ENCODE results near the gene NRL. TPM values are rescaled to one million over a fixed set of nuclear protein-coding genes. Genes with fewer than 3 reads are reported as not detected.

NRL gene
- total RNA-seq, 3 donors from 2014 or later: 1.2 to 2.3 (median 1.4) TPM

GRCh38 chr14:24059841-24060388 lies 54.8 kb downstream of the NRL start:
- H3K36me3 Mint-ChIP-seq (ENCODE audit: insufficient read depth): no peaks in the 10 kb centered on the region
- H3K27me3 Mint-ChIP-seq (ENCODE audit: low read depth): peaks cover 2% of the 10 kb centered on the region
- ATAC-seq: no peak
- no peaks in the 10 kb centered on the region for H3K9me3 Mint-ChIP-seq
- H3K4me1 Mint-ChIP-seq (ENCODE audit: low read depth): no peaks in the 10 kb centered on the region
- DNase-seq: no peak
- H3K4me3 Mint-ChIP-seq: no peak overlapping the region

- no peaks in the 10 kb centered on the region for H3K36me3 Mint-ChIP-seq (ENCODE audit: insufficient read depth)
- no peak for ATAC-seq
- no peaks in the 10 kb centered on the region for H3K9me3 Mint-ChIP-seq
- DNase-seq: no peak
- H3K4me1 Mint-ChIP-seq (ENCODE audit: low read depth): peaks cover under 1% of the 10 kb centered on the region
- no peak overlapping the region for H3K4me3 Mint-ChIP-seq
- no peaks in the 10 kb centered on the region for H3K27me3 Mint-ChIP-seq (ENCODE audit: low read depth)
Observed at GRCh38 chr14:24058951-24059475, 55.7 kb downstream of the NRL start.

GRCh38 chr14:24058260-24058950 lies 56.3 kb downstream of the NRL start:
- no peaks in the 10 kb centered on the region for H3K36me3 Mint-ChIP-seq (ENCODE audit: insufficient read depth)
- H3K9me3 Mint-ChIP-seq: no peaks in the 10 kb centered on the region
- no peak overlapping the region for H3K4me3 Mint-ChIP-seq
- H3K4me1 Mint-ChIP-seq (ENCODE audit: low read depth): peaks cover 6% of the 10 kb centered on the region
- DNase-seq (peak; percentile 59), ATAC-seq (peak in 1 of 2 donors; percentile 16)
- H3K27me3 Mint-ChIP-seq (ENCODE audit: low read depth): no peaks in the 10 kb centered on the region

DNA sequence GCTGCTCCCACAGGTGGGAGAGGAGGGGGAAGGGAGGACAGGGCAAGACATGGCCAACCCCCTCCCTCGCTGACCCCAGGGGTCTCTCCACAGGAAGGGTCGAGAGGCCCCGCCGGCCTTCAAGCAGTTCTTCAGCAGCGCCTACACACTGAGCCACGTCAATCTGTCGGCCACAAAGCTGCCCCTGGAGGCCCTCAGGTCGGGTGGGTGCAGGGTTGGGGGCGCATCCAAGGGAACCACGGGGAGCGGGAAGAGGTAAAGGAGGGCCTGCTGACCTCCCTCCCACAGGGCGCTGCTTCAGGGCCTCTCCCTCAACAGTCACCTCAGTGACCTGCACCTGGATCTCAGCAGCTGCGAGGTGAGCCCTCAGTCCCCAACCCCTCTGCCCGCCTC lies 56.9 kb downstream of the NRL start:
- Mint-ChIP-seq H3K9me3 (no peaks in the 10 kb centered on the region), H3K4me3 (no peak overlapping the region), H3K27me3 (ENCODE audit: low read depth) (peaks cover 4% of the 10 kb centered on the region), H3K4me1 (ENCODE audit: low read depth) (peaks cover 11% of the 10 kb centered on the region), H3K36me3 (ENCODE audit: insufficient read depth) (no peaks in the 10 kb centered on the region)
- no peak for DNase-seq
- ATAC-seq: no peak

DNA sequence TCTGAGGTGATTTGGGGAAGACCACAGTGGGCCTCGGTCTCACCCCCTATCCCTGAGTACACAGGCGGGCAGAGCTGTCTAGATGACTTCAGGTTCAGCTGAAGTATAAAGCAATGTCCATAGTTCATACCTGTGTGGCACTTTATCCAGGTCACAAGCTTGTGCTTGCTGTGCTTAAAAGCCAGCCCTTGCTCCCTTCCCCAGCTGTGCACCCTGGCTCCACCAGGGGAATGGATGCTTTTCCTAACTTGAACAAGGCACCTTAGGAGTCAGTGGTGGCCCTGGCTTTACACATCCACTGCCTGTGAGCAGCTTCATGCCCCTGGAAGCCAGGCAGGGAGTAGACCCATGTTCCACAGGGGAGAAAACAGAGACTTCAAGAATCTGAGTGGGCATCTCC lies 57.5 kb downstream of the NRL start:
- Mint-ChIP-seq H3K27me3 (ENCODE audit: low read depth) (peaks cover 7% of the 10 kb centered on the region), H3K4me1 (ENCODE audit: low read depth) (peaks cover 16% of the 10 kb centered on the region), H3K9me3 (no peaks in the 10 kb centered on the region), H3K36me3 (ENCODE audit: insufficient read depth) (no peaks in the 10 kb centered on the region), H3K4me3 (no peak overlapping the region)
- ATAC-seq (no peak), DNase-seq (no peak)

- Mint-ChIP-seq H3K4me3 (no peak overlapping the region), H3K27me3 (ENCODE audit: low read depth) (peaks cover 7% of the 10 kb centered on the region), H3K4me1 (ENCODE audit: low read depth) (peaks cover 16% of the 10 kb centered on the region), H3K36me3 (ENCODE audit: insufficient read depth) (no peaks in the 10 kb centered on the region), H3K9me3 (no peaks in the 10 kb centered on the region)
- no peak for DNase-seq
- ATAC-seq: no peak
Observed at GRCh38 chr14:24056800-24057184, 58.0 kb downstream of the NRL start.

GRCh38 chr14:24055971-24056799 lies 58.6 kb downstream of the NRL start:
- no peak overlapping the region for H3K4me3 Mint-ChIP-seq
- peaks cover 19% of the 10 kb centered on the region for H3K4me1 Mint-ChIP-seq (ENCODE audit: low read depth)
- no peak for DNase-seq
- H3K9me3 Mint-ChIP-seq: no peaks in the 10 kb centered on the region
- no peak for ATAC-seq
- H3K27me3 Mint-ChIP-seq (ENCODE audit: low read depth): peaks cover 7% of the 10 kb centered on the region
- H3K36me3 Mint-ChIP-seq (ENCODE audit: insufficient read depth): no peaks in the 10 kb centered on the region

- Mint-ChIP-seq H3K9me3 (no peaks in the 10 kb centered on the region), H3K27me3 (ENCODE audit: low read depth) (peaks cover 7% of the 10 kb centered on the region), H3K4me3 (no peak overlapping the region), H3K4me1 (ENCODE audit: low read depth) (peaks cover 22% of the 10 kb centered on the region), H3K36me3 (ENCODE audit: insufficient read depth) (no peaks in the 10 kb centered on the region)
- ATAC-seq (no peak), DNase-seq (no peak)
Observed at GRCh38 chr14:24054646-24055045, 60.1 kb downstream of the NRL start.

- no peaks in the 10 kb centered on the region for H3K36me3 Mint-ChIP-seq (ENCODE audit: insufficient read depth)
- DNase-seq (no peak), ATAC-seq (no peak)
- H3K4me3 Mint-ChIP-seq: no peak overlapping the region
- peaks cover 22% of the 10 kb centered on the region for H3K4me1 Mint-ChIP-seq (ENCODE audit: low read depth)
- H3K27me3 Mint-ChIP-seq (ENCODE audit: low read depth): peaks cover 7% of the 10 kb centered on the region
- H3K9me3 Mint-ChIP-seq: no peaks in the 10 kb centered on the region
Observed at GRCh38 chr14:24054324-24054641, 60.5 kb downstream of the NRL start.

DNA sequence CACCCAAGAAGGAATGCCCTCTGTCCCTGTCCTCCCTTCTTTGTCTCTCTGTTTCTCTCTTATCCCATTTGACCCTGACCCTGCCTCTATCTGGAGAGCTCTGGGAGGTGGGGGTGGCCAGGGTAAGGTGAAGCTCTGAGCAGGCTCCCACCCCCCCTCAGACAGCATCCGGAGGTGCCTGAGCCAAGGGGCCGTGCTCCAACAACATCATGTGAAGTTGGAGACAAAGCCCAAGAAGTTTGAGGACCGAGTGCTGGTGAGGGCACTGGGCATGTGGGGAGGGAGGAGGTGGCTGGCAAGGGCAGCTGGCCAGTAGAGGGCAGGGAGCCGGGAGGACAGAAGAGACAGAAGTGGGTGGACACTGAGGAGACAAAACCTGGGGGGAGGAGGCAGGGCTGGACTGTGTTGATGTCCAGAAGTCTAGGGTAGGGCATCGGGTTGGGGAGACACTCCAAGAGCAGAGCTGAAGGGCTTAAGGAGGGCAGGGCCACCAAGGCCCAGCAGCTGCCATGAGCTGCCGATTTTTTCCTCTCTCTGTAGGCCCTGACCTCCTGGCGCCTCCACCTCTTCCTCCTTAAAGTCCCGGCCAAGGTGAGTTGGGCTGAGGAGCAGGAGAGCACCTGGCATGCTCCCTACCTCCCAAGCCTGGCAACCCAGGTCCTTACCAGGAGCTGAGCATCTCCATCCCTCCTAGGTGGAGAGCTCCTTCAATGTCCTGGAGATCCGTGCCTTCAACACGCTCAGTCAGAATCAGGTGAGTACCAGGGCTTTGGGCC lies 61.0 kb downstream of the NRL start:
- H3K27me3 Mint-ChIP-seq (ENCODE audit: low read depth): peaks cover 7% of the 10 kb centered on the region
- H3K4me1 Mint-ChIP-seq (ENCODE audit: low read depth): peaks cover 22% of the 10 kb centered on the region
- DNase-seq (no peak), ATAC-seq (no peak)
- peak overlapping the region; percentile 80 for H3K4me3 Mint-ChIP-seq
- H3K9me3 Mint-ChIP-seq: no peaks in the 10 kb centered on the region
- H3K36me3 Mint-ChIP-seq (ENCODE audit: insufficient read depth): no peaks in the 10 kb centered on the region

GRCh38 chr14:24052656-24053547 lies 61.8 kb downstream of the NRL start:
- Mint-ChIP-seq H3K4me1 (ENCODE audit: low read depth) (peaks cover 22% of the 10 kb centered on the region), H3K36me3 (ENCODE audit: insufficient read depth) (no peaks in the 10 kb centered on the region), H3K27me3 (ENCODE audit: low read depth) (peaks cover 7% of the 10 kb centered on the region), H3K9me3 (no peaks in the 10 kb centered on the region), H3K4me3 (peak overlapping the region; percentile 80)
- DNase-seq (peak; percentile 58), ATAC-seq (peak; percentile 83 to 89)

DNA sequence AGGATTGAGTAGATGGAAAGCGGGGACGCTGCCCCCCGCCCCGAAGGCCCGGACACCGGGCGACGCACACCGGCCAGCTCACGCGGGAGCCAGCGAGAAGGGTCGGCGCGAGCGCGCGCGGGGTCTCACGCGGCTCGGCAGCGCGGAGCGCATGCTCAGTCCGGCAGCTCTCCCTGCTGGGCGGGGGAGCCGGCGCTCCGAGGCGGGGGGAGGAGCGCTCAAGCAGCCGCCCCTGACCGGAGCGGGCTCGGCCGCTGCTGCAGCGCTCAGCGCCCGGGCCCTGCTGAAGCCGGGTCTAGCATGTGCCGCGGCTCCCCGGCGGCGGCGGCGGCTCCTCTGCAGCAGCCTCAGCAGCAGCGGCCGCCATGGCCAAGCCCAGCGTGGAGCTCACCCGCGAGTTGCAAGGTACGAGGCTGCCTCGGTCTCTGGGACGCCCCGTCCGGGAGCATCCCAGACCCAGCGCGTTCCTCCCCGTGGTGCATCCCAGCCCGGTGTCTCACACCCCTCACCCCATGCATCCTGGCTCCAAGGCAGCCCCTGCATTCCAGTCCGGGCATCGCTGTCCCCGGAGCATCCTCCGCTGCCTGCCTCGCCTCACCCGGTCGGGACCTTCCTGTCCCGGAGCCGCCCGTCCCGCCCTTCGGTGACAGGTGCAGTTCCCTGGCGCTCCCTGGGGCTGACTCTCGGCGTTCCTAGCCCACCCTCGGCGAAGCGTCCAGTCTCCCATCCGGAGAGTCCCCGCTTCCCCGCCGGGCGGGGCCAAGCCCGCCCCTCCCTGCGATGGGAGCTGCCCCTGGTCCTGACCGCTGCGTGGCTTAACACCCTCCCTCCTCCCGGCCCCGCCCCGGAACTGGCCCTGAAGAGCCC lies 62.7 kb downstream of the NRL start, which contains the start of gene CARMIL3:
TSS of gene CARMIL3 (plus strand) at position 221 of the 867 bp plus-strand sequence. CDS start at position 366, 145 bp downstream.
- H3K36me3 Mint-ChIP-seq (ENCODE audit: insufficient read depth): no peaks in the 10 kb centered on the region
- H3K4me3 Mint-ChIP-seq: peak within 1 kb of the TSS; percentile 80
- DNase-seq (peak; percentile 53), ATAC-seq (peak; percentile 53 to 67)
- no peaks in the 10 kb centered on the region for H3K9me3 Mint-ChIP-seq
- H3K4me1 Mint-ChIP-seq (ENCODE audit: low read depth): peaks cover 22% of the 10 kb centered on the region
- peaks cover 7% of the 10 kb centered on the region for H3K27me3 Mint-ChIP-seq (ENCODE audit: low read depth)
